Liver (tissue), 9 donors: Measurements from ENCODE around the gene EVPLL. TPM values are rescaled to one million over a fixed set of nuclear protein-coding genes. Genes with fewer than 3 reads are reported as not detected.
"Not testable (repeated sequence)": the region's sequence is repeated elsewhere in the genome, so short reads cannot be mapped to it uniquely, and the experiment has no call there.

Source experiments
- DNase-seq: peaks from one replicate; pipeline ENCODE4 v3.0.0-alpha.2; 2017; ENCODE audit warnings: low spot score
- H3K27ac ChIP-seq, 2 donors: one replicate each; pipeline ENCODE4 v1.7.0; 2013; ENCODE audit warnings: inconsistent platforms in 2 of 2, low read length in 2 of 2, control low read depth in 1 of 2, low read depth in 1 of 2, mild to moderate bottlenecking in 1 of 2
- H3K27me3 ChIP-seq, 4 donors: one replicate each; pipeline versions ENCODE4 v1.6.1 to v1.7.0; 2013; ENCODE audit warnings: low read length in 3 of 4, inconsistent platforms in 1 of 4, mild to moderate bottlenecking in 1 of 4, moderate library complexity in 1 of 4; ENCODE audit not compliant: control insufficient read depth in 4 of 4, insufficient read depth in 4 of 4
- H3K36me3 ChIP-seq, 4 donors: one replicate each; pipeline versions ENCODE4 v1.6.1 to v1.7.0; 2013; ENCODE audit warnings: low read length in 3 of 4, mild to moderate bottlenecking in 3 of 4, low read depth in 1 of 4, moderate library complexity in 1 of 4; ENCODE audit not compliant: control insufficient read depth in 4 of 4, insufficient read depth in 3 of 4
- H3K4me1 ChIP-seq, 4 donors: one replicate each; pipeline versions ENCODE4 v1.6.1 to v1.7.0; 2013; ENCODE audit warnings: low read length in 3 of 4, mild to moderate bottlenecking in 3 of 4, moderate library complexity in 1 of 4; ENCODE audit not compliant: control insufficient read depth in 4 of 4, insufficient read depth in 4 of 4
- H3K4me3 ChIP-seq, 3 donors: one replicate each; pipeline versions ENCODE4 v1.6.1 to v1.7.0; 2013; ENCODE audit warnings: low read length in 3 of 3, control low read depth in 1 of 3, low read depth in 1 of 3, mild to moderate bottlenecking in 1 of 3
- H3K9ac ChIP-seq, 2 donors: one replicate each; pipeline ENCODE4 v1.7.0; 2013; ENCODE audit warnings: low read length in 2 of 2, mild to moderate bottlenecking in 2 of 2, moderate library complexity in 2 of 2, control low read depth in 1 of 2, low read depth in 1 of 2
- H3K9me3 ChIP-seq, 4 donors: one replicate each; pipeline versions ENCODE4 v1.6.1 to v1.7.0; 2013; ENCODE audit warnings: low read length in 3 of 4; ENCODE audit not compliant: control insufficient read depth in 4 of 4
- WGBS: extraction: QIAGEN DNeasy Blood & Tissue Kit; methylation state at CpG from one replicate; pipeline ENCODE4 v1.1.7; 2013; 5-methylcytosine and 5-hydroxymethylcytosine counted together
- polyA plus RNA-seq, 2 donors: library from polyadenylated mRNA; stranded (reverse) in 1 of 2; unstranded in 1 of 2; fragments of 200-250 nt in 1 of 2; fragments of >200 nt in 1 of 2; fragmentation: Nextera tagmentation in 1 of 2; extraction: Ambion mirVana in 1 of 2; gene quantifications; one replicate each; pipeline versions ENCODE4 v1.2.1 to v1.2.3, GENCODE V29; 2013 to 2015
- total RNA-seq, 2 donors: library from RNA; depleted of rRNA; stranded (reverse); fragments of >200 nt; gene quantifications; one replicate each; pipeline ENCODE4 v1.2.3, GENCODE V29; 2014
- donor health status: healthy.
- donor health status: healthy.
- donor health status: healthy.
- donor health status: healthy.
- donor health status: healthy.

The EVPLL gene
- total and polyA plus RNA-seq, 4 donors = 0.44 to 1.0 (median 1.0) TPM; not detected in 1

DNA sequence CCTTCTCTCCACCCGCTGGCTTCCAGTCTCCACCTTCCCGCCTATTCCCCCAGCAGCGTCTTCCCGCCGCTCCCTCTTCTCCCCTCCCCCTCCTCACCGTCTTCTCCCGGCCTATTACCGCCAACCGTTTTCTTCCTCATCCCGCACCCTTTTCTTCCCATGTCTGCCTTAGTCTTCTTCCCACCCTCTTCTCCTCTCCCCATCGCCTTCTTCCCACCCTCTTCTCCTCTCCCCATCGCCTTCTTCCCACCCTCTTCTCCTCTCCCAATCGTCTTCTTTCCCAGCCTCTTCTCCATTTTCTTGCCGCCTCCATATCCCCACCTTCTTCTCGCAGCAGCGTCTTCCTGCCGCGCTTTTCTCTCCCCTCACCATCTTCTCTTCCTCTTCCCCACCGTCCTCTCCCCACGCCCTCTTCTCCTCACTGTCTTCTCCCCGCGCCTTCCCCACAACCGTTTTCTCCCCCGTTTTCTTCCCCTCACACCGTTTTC, 33.8 kb downstream of the EVPLL start:
- peak overlapping the region in 1 of 2 donors; percentile 28 for H3K27ac ChIP-seq
- DNase-seq, H3K9ac ChIP-seq, H3K4me3 ChIP-seq, H3K36me3 ChIP-seq, H3K27me3 ChIP-seq, H3K9me3 ChIP-seq, H3K4me1 ChIP-seq: not testable (repeated sequence)
- 2% methylated on average over 23 of the region's 25 CpGs for WGBS

GRCh38 chr17:18412001-18412538, 34.5 kb downstream of the EVPLL start:
- not testable (repeated sequence) for H3K4me1 ChIP-seq, H3K36me3 ChIP-seq, H3K27ac ChIP-seq, H3K27me3 ChIP-seq, H3K9ac ChIP-seq, H3K4me3 ChIP-seq, H3K9me3 ChIP-seq, DNase-seq
- no CpG with 5 or more reads among the region's 32 CpGs for WGBS

DNA sequence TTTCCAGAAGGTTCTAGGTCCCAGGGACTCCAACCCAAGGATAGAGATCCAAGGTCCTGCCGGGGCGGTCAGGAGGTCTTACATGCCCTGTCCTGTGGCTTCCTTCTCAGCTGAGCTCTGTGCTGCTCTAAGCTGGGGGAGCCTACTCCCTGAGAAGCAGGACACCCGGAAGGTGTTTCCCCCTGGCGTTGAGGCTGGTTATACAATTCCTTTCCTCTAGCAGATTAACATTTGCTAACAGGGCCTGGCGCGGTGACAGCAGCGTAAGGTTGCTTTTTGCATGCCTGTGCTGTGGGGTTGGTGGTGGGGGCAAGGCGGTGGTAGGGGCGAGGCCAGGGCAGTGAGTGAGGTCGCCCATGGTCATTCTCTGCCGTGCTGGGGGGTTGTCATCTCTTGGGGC, 43.9 kb downstream of the EVPLL start:
- H3K9me3 ChIP-seq, H3K27me3 ChIP-seq, DNase-seq, H3K36me3 ChIP-seq, H3K9ac ChIP-seq, H3K27ac ChIP-seq, H3K4me1 ChIP-seq, H3K4me3 ChIP-seq: not testable (repeated sequence)
- WGBS = 85% methylated on average over 7 of the region's 11 CpGs

DNA sequence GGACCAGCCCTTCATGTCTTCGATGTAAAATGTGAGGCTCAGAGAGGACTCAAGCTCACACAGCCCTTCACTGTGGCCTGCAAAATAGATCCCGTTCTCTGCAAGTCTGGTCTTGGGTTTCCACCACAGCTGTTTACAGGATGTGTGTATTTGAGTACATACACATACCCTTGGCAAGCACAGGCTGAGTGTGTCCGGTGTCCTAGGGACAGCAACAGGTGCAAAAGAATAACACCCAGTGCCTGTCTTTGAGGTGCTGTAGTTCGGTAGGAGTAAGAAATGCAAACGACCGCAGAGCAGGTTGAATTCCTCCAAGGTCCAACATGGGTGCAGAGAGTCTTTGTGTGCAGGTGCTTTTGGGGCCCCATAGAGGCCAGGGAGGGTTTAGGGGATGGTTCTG, 44.9 kb downstream of the EVPLL start:
- not testable (repeated sequence) for H3K4me3 ChIP-seq, H3K27ac ChIP-seq, DNase-seq, H3K4me1 ChIP-seq, H3K9me3 ChIP-seq, H3K27me3 ChIP-seq, H3K9ac ChIP-seq, H3K36me3 ChIP-seq
- 83% methylated on average over 5 of the region's 6 CpGs for WGBS

GRCh38 chr17:18423015-18423414, 45.4 kb downstream of the EVPLL start:
- not testable (repeated sequence) for H3K4me3 ChIP-seq, H3K27me3 ChIP-seq, H3K9me3 ChIP-seq, H3K36me3 ChIP-seq, H3K4me1 ChIP-seq, H3K27ac ChIP-seq, DNase-seq, H3K9ac ChIP-seq
- 98% methylated on average over 2 of the region's 7 CpGs for WGBS

DNA sequence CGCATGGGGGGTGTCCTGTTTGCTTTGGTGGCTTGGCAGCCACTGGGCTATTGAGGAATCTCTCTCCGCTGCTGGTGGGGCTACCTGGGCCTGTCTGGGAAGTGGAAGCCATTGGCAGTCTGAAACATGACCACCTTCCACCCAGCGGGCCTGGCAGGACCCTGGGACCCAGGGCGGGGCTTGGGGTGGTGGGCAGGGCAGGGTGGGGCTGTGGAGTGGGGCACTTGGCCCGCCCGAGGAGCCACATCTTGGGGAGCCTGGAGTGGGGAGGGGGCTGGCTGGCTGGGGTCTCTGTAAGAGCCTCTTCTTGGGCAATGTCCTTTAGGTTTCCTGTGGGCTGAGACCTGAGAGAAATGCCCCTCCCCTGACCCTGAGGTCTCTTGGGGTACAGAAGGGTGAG, 48.0 kb downstream of the EVPLL start:
- not testable (repeated sequence) for H3K4me3 ChIP-seq, H3K9me3 ChIP-seq, H3K9ac ChIP-seq, H3K4me1 ChIP-seq, DNase-seq, H3K27ac ChIP-seq, H3K27me3 ChIP-seq, H3K36me3 ChIP-seq
- WGBS = 83% methylated on average over 4 of the region's 6 CpGs

- WGBS = no CpG with 5 or more reads among the region's 16 CpGs
- H3K27ac ChIP-seq = not testable (repeated sequence)
Observed at GRCh38 chr17:18426639-18427038, 49.1 kb downstream of the EVPLL start.

GRCh38 chr17:18432206-18432605, 54.6 kb downstream of the EVPLL start:
- not testable (repeated sequence) for H3K9ac ChIP-seq, DNase-seq, H3K4me3 ChIP-seq, H3K9me3 ChIP-seq, H3K27me3 ChIP-seq, H3K4me1 ChIP-seq, H3K36me3 ChIP-seq, H3K27ac ChIP-seq
- WGBS = no CpG with 5 or more reads among the region's 9 CpGs

More at GRCh38 chr17:18426639-18427038, 49.1 kb downstream of the EVPLL start:
- H3K9ac ChIP-seq, H3K27me3 ChIP-seq, H3K4me1 ChIP-seq, H3K36me3 ChIP-seq, DNase-seq, H3K9me3 ChIP-seq, H3K4me3 ChIP-seq: not testable (repeated sequence)
